ENCODE measurements around the gene PTPN18.
"Not testable (repeated sequence)": the region's sequence is repeated elsewhere in the genome, so short reads cannot be mapped to it uniquely, and the experiment has no call there.

DNA sequence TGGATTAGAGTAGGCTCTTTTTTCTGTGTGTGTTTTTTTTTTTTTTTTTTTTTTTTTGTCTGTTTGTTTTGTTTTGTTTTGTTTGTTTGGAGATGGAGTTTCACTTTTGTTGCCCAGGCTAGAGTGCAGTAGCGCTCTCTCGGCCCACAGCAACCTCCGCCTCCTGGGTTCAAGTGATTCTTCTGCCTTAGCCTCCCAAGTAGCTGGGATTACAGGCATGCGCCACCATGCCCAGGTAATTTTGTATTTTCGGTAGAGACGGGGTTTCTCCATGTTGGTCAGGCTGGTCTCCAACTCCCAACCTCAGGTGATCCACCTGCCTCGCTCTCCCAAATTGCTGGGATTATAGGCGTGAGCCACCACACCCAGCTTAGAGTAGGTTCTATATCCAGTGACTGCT, 22.6 kb upstream of the PTPN18 start:
- TF ChIP-seq, protein P1, sequence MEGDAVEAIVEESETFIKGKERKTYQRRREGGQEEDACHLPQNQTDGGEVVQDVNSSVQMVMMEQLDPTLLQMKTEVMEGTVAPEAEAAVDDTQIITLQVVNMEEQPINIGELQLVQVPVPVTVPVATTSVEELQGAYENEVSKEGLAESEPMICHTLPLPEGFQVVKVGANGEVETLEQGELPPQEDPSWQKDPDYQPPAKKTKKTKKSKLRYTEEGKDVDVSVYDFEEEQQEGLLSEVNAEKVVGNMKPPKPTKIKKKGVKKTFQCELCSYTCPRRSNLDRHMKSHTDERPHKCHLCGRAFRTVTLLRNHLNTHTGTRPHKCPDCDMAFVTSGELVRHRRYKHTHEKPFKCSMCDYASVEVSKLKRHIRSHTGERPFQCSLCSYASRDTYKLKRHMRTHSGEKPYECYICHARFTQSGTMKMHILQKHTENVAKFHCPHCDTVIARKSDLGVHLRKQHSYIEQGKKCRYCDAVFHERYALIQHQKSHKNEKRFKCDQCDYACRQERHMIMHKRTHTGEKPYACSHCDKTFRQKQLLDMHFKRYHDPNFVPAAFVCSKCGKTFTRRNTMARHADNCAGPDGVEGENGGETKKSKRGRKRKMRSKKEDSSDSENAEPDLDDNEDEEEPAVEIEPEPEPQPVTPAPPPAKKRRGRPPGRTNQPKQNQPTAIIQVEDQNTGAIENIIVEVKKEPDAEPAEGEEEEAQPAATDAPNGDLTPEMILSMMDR (IDR thresholded peaks at IDR 0.05) = not testable (repeated sequence)
- not testable (repeated sequence) for TF ChIP-seq POLR2A (IDR thresholded peaks at IDR 0.05)
